ENCODE results near the gene TOR2A.

Gene TOR2A

DNA sequence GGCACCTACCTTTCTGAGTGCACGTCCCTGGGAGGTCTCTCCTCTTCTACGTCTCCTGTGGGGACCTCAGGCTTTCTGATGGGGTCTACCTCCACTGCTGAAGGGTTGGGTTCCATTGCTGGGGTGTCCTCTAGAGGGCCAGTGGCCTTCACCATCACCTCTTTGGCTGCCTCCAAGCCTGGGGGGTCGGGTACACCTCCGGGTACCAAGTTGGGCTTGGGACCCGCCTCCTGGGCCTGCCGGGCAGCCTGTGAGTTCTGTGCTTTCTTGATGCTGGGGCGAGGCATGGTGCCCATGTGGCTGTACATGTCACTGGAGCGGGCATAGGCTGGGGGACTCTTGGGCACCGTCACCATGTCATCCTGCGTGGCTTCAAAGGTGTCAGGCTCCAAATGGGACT is 38.9 kb upstream of the TOR2A start:
- H3K36me3 ChIP-seq (ENCODE audit: control insufficient read depth in 4 of 4, insufficient read depth in 4 of 4, low read length in 3 of 4), result peaks cover 2 to 30% (median 13%) of the 10 kb centered on the region in 4 experiments
- peaks cover 10 to 72% (median 66%) of the 10 kb centered on the region in 4 experiments for H3K4me1 ChIP-seq (ENCODE audit: control extremely low read depth in 1 of 4, control insufficient read depth in 4 of 4, insufficient read depth in 4 of 4, low read length in 3 of 4)
- 100% methylated on average over 10 of the region's 10 CpGs for WGBS (ENCODE audit: insufficient coverage)

DNA sequence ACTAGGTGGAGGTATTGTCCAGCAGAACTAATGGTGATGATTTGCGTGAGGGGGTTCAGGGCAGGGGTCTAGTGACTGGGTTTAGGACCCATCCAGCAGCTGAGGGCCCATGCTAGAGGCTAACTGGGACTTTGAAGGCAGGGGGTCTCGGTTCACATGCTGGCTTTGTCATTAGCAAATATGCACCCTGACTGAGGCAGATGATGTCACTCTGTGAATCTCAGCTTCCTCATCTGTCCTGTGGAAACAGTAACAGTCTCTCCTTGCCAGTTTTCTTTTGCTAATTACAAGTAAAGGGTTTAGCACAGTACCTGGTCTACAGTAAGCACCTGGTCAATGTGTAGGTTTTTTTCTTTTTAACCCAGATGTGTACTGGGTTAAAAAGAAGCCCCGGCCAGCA is 38.2 kb upstream of the TOR2A start:
- peaks cover 2 to 32% (median 13%) of the 10 kb centered on the region in 4 experiments for H3K36me3 ChIP-seq (ENCODE audit: control insufficient read depth in 4 of 4, insufficient read depth in 4 of 4, low read length in 3 of 4)
- H3K4me3 ChIP-seq (ENCODE audit: control insufficient read depth in 1 of 7, extremely low read depth in 1 of 7, insufficient read depth in 4 of 7, low read depth in 2 of 7, low read length in 6 of 7), result no peak overlapping the region
- 100% methylated on average over 3 of the region's 3 CpGs for WGBS (ENCODE audit: insufficient coverage)
- peaks cover 12 to 72% (median 67%) of the 10 kb centered on the region in 4 experiments for H3K4me1 ChIP-seq (ENCODE audit: control extremely low read depth in 1 of 4, control insufficient read depth in 4 of 4, insufficient read depth in 4 of 4, low read length in 3 of 4)
- H3K27me3 ChIP-seq (replicated peaks in 2 of 5; ENCODE audit: control insufficient read depth in 4 of 5, insufficient read depth in 5 of 5, low read length in 4 of 5), result no peaks in the 10 kb centered on the region
- H3K9me3 ChIP-seq (ENCODE audit: control extremely low read depth in 1 of 5, control insufficient read depth in 4 of 5, insufficient read depth in 2 of 5, low read depth in 1 of 5, low read length in 4 of 5), result no peaks in the 10 kb centered on the region
- ChIA-PET POLR2A (no interaction called here), CTCF (interaction anchor here (1.0 to 14.0 kb wide), 2 partner anchors 11 to 38 kb away, joined by 5 to 244 read pairs; partner anchors contain the start of genes CDK9, SH2D3C and TOR2A)
- DNase-seq, result no peak
- H3K27ac ChIP-seq (ENCODE audit: insufficient read depth in 1 of 2, low read depth in 1 of 2, low read length in 2 of 2, poor library complexity in 1 of 2, severe bottlenecking in 2 of 2), result no peak overlapping the region

More for the DNA sequence above, 38.9 kb upstream of the TOR2A start:
- POLR2A ChIA-PET, result interaction anchor here (0.6 kb wide), 1 partner anchor 60 kb away, joined by 3 read pairs; no protein-coding TSS in a partner anchor
- CTCF ChIA-PET, result interaction anchor here (1.1 to 14.0 kb wide), 4 partner anchors 9 to 11 kb away, joined by 4 to 244 read pairs (median 12); partner anchors contain the start of genes CDK9 and SH2D3C
- Histone ChIP-seq H3K27ac (ENCODE audit: insufficient read depth in 1 of 2, low read depth in 1 of 2, low read length in 2 of 2, poor library complexity in 1 of 2, severe bottlenecking in 2 of 2) (no peak overlapping the region), H3K27me3 (replicated peaks in 2 of 5; ENCODE audit: control insufficient read depth in 4 of 5, insufficient read depth in 5 of 5, low read length in 4 of 5) (no peaks in the 10 kb centered on the region), H3K9me3 (ENCODE audit: control extremely low read depth in 1 of 5, control insufficient read depth in 4 of 5, insufficient read depth in 2 of 5, low read depth in 1 of 5, low read length in 4 of 5) (no peaks in the 10 kb centered on the region), H3K4me3 (ENCODE audit: control insufficient read depth in 1 of 7, extremely low read depth in 1 of 7, insufficient read depth in 4 of 7, low read depth in 2 of 7, low read length in 6 of 7) (no peak overlapping the region)
- no peak for DNase-seq

DNA sequence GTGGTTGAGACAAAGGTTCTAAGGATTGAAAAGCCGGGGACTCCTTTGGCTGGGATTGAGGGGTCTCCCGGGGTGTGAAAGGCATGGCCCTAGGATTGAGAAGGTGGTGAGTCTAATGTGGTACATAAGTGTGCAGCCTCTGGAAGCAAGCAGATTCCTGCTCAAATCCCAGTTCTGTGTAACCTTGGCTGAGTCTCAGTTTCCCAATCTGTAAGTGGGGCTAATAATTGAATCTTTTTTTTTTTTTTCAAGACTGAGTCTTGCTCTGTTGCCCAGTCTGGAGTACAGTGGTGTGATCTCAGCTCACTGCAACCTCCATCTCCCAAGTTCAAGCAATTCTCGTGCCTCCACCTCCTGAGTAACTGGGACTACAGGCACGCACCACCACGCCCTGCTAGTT is 37.5 kb upstream of the TOR2A start:
- Histone ChIP-seq H3K27me3 (replicated peaks in 2 of 5; ENCODE audit: control insufficient read depth in 4 of 5, insufficient read depth in 5 of 5, low read length in 4 of 5) (no peaks in the 10 kb centered on the region), H3K27ac (ENCODE audit: insufficient read depth in 1 of 2, low read depth in 1 of 2, low read length in 2 of 2, poor library complexity in 1 of 2, severe bottlenecking in 2 of 2) (no peak overlapping the region), H3K36me3 (ENCODE audit: control insufficient read depth in 4 of 4, insufficient read depth in 4 of 4, low read length in 3 of 4) (peaks cover 2 to 39% (median 15%) of the 10 kb centered on the region in 4 experiments), H3K4me1 (ENCODE audit: control extremely low read depth in 1 of 4, control insufficient read depth in 4 of 4, insufficient read depth in 4 of 4, low read length in 3 of 4) (peaks cover 12 to 73% (median 67%) of the 10 kb centered on the region in 4 experiments), H3K9me3 (ENCODE audit: control extremely low read depth in 1 of 5, control insufficient read depth in 4 of 5, insufficient read depth in 2 of 5, low read depth in 1 of 5, low read length in 4 of 5) (no peaks in the 10 kb centered on the region), H3K4me3 (ENCODE audit: control insufficient read depth in 1 of 7, extremely low read depth in 1 of 7, insufficient read depth in 4 of 7, low read depth in 2 of 7, low read length in 6 of 7) (no peak overlapping the region)
- WGBS (ENCODE audit: insufficient coverage), result 94% methylated on average over 5 of the region's 5 CpGs
- DNase-seq, result no peak
- ChIA-PET CTCF (interaction anchor here (1.0 to 14.0 kb wide), 2 partner anchors 11 to 38 kb away, joined by 5 to 244 read pairs; partner anchors contain the start of genes CDK9, SH2D3C and TOR2A), POLR2A (interaction anchor here (0.7 to 3.6 kb wide), 2 partner anchors 11 to 16 kb away, joined by 5 to 40 read pairs; no protein-coding TSS in a partner anchor)

DNA sequence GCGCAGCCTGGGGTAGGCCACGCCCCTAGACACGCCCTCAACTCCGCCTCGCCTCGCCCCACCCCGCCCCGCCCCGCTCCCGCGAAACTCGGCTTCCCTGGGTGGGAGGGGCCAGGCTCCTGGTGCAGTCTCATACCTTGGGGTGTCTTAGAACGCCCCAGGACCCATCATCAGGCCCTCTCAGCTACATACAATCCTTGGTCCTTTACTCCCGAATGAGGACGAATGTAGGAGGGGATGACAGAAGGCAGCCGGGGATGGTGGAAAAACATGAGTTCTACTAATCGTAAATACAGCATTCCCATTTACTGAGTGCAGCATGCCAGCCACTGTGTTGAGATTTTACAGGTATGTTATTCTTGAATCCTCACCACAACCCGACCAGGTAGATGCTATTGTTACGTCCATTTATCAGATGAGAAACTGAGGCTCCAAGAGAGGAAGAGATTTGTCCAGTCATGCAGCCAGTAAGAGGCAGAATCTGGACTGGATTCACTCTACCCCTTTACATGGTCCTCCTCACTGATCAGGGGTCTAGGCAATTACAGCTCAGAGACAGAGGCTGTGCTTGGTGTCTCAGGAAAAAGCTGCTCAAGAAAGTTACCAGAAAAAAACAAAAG is 36.6 kb upstream of the TOR2A start:
- Histone ChIP-seq H3K4me1 (ENCODE audit: control extremely low read depth in 1 of 4, control insufficient read depth in 4 of 4, insufficient read depth in 4 of 4, low read length in 3 of 4) (peaks cover 12 to 74% (median 69%) of the 10 kb centered on the region in 4 experiments), H3K27ac (ENCODE audit: insufficient read depth in 1 of 2, low read depth in 1 of 2, low read length in 2 of 2, poor library complexity in 1 of 2, severe bottlenecking in 2 of 2) (no peak overlapping the region), H3K9me3 (ENCODE audit: control extremely low read depth in 1 of 5, control insufficient read depth in 4 of 5, insufficient read depth in 2 of 5, low read depth in 1 of 5, low read length in 4 of 5) (no peaks in the 10 kb centered on the region), H3K27me3 (replicated peaks in 2 of 5; ENCODE audit: control insufficient read depth in 4 of 5, insufficient read depth in 5 of 5, low read length in 4 of 5) (no peaks in the 10 kb centered on the region), H3K4me3 (ENCODE audit: control insufficient read depth in 1 of 7, extremely low read depth in 1 of 7, insufficient read depth in 4 of 7, low read depth in 2 of 7, low read length in 6 of 7) (peak overlapping the region in 3 of 7 experiments; percentile 72 to 83 (median 81)), H3K36me3 (ENCODE audit: control insufficient read depth in 4 of 4, insufficient read depth in 4 of 4, low read length in 3 of 4) (peaks cover 2 to 48% (median 20%) of the 10 kb centered on the region in 4 experiments)
- ChIA-PET CTCF (interaction anchor here (0.6 to 14.0 kb wide), 9 partner anchors 10 to 148 kb away, joined by 3 to 244 read pairs (median 8); partner anchors contain the start of genes CDK9, ENG and SH2D3C), POLR2A (interaction anchor here (0.7 to 3.6 kb wide), 8 partner anchors 8 to 98 kb away, joined by 3 to 40 read pairs (median 4); partner anchors contain the start of genes CDK9 and SH2D3C)
- no peak for DNase-seq
- 48% methylated on average over 5 of the region's 19 CpGs for WGBS (ENCODE audit: insufficient coverage)

DNA sequence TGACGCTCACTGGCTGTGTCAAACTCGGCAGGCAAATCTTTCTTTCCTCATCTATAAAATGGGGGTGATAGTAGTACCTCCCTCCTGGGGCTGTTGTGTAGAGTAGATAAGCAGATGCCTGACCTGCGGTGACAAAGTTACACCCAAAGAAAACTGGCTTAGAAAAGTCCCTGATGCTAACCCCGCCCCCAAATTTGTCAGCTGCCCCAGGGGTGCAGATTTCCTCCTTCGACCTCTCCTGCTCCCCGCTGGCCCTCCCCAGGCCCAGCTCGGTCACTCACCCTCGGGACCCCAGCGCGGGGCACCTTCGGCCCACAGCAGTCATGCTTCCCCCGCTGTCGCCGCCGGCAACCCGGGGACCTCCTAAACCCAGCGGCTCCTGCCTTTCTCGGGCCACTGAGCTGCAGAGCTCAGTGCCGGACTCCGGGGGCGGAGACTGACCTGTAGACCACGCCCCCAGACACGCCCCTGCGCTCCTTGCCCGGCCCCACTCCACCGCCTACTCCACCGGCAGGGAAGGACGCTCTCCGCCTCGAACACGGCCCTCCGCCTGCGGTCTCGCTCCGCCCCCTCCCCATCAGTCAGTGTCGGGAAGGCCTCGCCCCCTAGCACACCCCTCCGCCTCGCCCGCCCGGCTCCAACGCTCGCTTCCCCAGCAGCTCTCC is 35.9 kb upstream of the TOR2A start:
- no peaks in the 10 kb centered on the region for H3K27me3 ChIP-seq (replicated peaks in 2 of 5; ENCODE audit: control insufficient read depth in 4 of 5, insufficient read depth in 5 of 5, low read length in 4 of 5)
- ChIA-PET CTCF (interaction anchor here (0.6 to 14.0 kb wide), 10 partner anchors 9 to 149 kb away, joined by 3 to 244 read pairs (median 9); partner anchors contain the start of genes CDK9, ENG, SH2D3C and TOR2A), POLR2A (interaction anchor here (0.7 to 3.6 kb wide), 7 partner anchors 9 to 99 kb away, joined by 3 to 40 read pairs (median 4); partner anchors contain the start of genes CDK9 and SH2D3C)
- DNase-seq, result peak; percentile 98 to 99 (median 99)
- peaks cover 12 to 70% (median 64%) of the 10 kb centered on the region in 4 experiments for H3K4me1 ChIP-seq (ENCODE audit: control extremely low read depth in 1 of 4, control insufficient read depth in 4 of 4, insufficient read depth in 4 of 4, low read length in 3 of 4)
- peak overlapping the region in 1 of 2 experiments; percentile 76 for H3K27ac ChIP-seq (ENCODE audit: insufficient read depth in 1 of 2, low read depth in 1 of 2, low read length in 2 of 2, poor library complexity in 1 of 2, severe bottlenecking in 2 of 2)
- H3K4me3 ChIP-seq (ENCODE audit: control insufficient read depth in 1 of 7, extremely low read depth in 1 of 7, insufficient read depth in 4 of 7, low read depth in 2 of 7, low read length in 6 of 7), result peak overlapping the region; percentile 46 to 83 (median 71)
- H3K36me3 ChIP-seq (ENCODE audit: control insufficient read depth in 4 of 4, insufficient read depth in 4 of 4, low read length in 3 of 4), result peaks cover 2 to 53% (median 23%) of the 10 kb centered on the region in 4 experiments
- WGBS (ENCODE audit: insufficient coverage), result 0% methylated on average over 36 of the region's 43 CpGs
- H3K9me3 ChIP-seq (ENCODE audit: control extremely low read depth in 1 of 5, control insufficient read depth in 4 of 5, insufficient read depth in 2 of 5, low read depth in 1 of 5, low read length in 4 of 5), result no peaks in the 10 kb centered on the region

DNA sequence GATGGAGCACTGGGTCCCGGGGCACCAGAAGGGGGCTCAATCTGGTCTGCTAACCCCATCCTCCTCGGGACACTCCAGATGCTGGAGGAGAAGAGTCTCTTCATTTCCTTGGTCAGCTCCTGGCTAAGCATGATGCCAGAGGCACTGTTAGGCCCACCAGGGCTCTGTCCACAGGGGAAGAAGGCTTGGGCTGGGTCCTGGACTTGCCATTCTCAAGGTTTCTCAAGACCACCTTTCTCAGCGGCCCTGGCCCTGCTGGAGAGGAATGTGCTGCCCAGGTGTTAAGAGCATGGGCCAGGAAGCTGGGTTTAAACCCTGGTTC is 35.5 kb upstream of the TOR2A start:
- Histone ChIP-seq H3K4me1 (ENCODE audit: control extremely low read depth in 1 of 4, control insufficient read depth in 4 of 4, insufficient read depth in 4 of 4, low read length in 3 of 4) (peaks cover 10 to 66% (median 60%) of the 10 kb centered on the region in 4 experiments), H3K27me3 (replicated peaks in 2 of 5; ENCODE audit: control insufficient read depth in 4 of 5, insufficient read depth in 5 of 5, low read length in 4 of 5) (no peaks in the 10 kb centered on the region), H3K27ac (ENCODE audit: insufficient read depth in 1 of 2, low read depth in 1 of 2, low read length in 2 of 2, poor library complexity in 1 of 2, severe bottlenecking in 2 of 2) (peak overlapping the region in 1 of 2 experiments; percentile 76), H3K4me3 (ENCODE audit: control insufficient read depth in 1 of 7, extremely low read depth in 1 of 7, insufficient read depth in 4 of 7, low read depth in 2 of 7, low read length in 6 of 7) (peak overlapping the region in 5 of 7 experiments; percentile 49 to 83 (median 72)), H3K9me3 (ENCODE audit: control extremely low read depth in 1 of 5, control insufficient read depth in 4 of 5, insufficient read depth in 2 of 5, low read depth in 1 of 5, low read length in 4 of 5) (no peaks in the 10 kb centered on the region), H3K36me3 (ENCODE audit: control insufficient read depth in 4 of 4, insufficient read depth in 4 of 4, low read length in 3 of 4) (peaks cover 2 to 55% (median 24%) of the 10 kb centered on the region in 4 experiments)
- ChIA-PET POLR2A (interaction anchor here (0.7 to 3.6 kb wide), 6 partner anchors 8 to 99 kb away, joined by 3 to 40 read pairs (median 8); partner anchors contain the start of genes CDK9 and SH2D3C), CTCF (interaction anchor here (0.9 to 14.0 kb wide), 10 partner anchors 9 to 150 kb away, joined by 3 to 244 read pairs (median 9); partner anchors contain the start of genes CDK9, SH2D3C and TOR2A)
- WGBS (ENCODE audit: insufficient coverage), result 19% methylated on average over 2 of the region's 3 CpGs
- no peak for DNase-seq

Measured in common myeloid progenitor, CD34-positive (primary cell).